Endometrial microvascular endothelial cells (primary cell): ENCODE data around the gene DOCK6. TPM values are rescaled to one million over a fixed set of nuclear protein-coding genes. Genes with fewer than 3 reads are reported as not detected.
"Not testable (repeated sequence)": the region's sequence is repeated elsewhere in the genome, so short reads cannot be mapped to it uniquely, and the experiment has no call there.

Experiments
- in situ Hi-C: cut with HindIII; loops from 2 replicates; pipeline ENCODE4 v1.10.0; 2017; ENCODE audit warnings: low sequenced_read_pairs, low pct_unique_long_range_greater_than_20kb; ENCODE audit errors: inconsistent ontology term
- total RNA-seq: library from RNA; depleted of rRNA; stranded (reverse); fragments of >200 nt; gene quantifications from one replicate; pipeline ENCODE4 v1.2.3, GENCODE V29; 2015; ENCODE audit errors: inconsistent ontology term

The DOCK6 gene
- total RNA-seq, 1 donor from 2014 or later: 78.6 TPM

- in situ Hi-C loops: no loop called here
Measured at GRCh38 chr19:11181488-11181887, 80.8 kb downstream of the DOCK6 start.

DNA sequence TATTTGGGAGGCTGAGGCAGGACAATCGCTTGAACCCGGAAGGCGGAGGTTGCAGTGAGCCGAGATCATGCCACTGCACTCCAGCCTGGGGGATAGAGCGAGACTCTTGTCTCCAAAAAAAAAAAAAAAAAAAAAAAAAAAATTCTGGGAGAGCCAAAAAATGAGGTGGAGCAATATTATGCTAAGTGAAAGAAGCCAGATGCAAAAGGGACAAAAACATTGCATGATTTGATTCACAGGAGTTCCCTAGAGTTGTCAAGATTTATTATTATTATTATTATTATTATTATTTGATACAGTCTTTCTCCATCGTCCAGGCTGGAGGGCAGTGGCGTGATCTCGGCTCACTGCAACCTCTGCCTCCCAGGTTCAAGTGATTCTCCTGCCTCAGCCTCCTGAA is 81.3 kb downstream of the DOCK6 start:
- in situ Hi-C loops: not testable (repeated sequence)

DNA sequence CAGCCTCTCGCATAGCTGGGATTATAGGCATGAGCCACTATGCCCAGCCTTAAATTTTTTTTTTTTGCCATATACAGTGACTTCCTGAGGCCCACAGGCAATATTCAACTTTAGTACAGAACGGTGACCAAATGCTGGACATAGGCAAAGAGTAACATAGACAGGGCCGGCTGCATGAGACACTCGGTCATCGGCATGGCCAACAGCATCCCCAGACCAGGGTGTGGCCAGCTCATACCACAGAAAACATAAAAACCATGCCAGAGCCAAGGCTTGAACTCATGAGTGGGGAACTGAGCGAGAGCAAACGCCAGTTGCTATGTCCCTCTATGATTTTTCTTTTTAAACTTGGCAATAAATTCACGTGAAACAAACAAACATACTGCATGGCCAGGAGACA is 82.0 kb downstream of the DOCK6 start:
- in situ Hi-C loops: no loop called here

DNA sequence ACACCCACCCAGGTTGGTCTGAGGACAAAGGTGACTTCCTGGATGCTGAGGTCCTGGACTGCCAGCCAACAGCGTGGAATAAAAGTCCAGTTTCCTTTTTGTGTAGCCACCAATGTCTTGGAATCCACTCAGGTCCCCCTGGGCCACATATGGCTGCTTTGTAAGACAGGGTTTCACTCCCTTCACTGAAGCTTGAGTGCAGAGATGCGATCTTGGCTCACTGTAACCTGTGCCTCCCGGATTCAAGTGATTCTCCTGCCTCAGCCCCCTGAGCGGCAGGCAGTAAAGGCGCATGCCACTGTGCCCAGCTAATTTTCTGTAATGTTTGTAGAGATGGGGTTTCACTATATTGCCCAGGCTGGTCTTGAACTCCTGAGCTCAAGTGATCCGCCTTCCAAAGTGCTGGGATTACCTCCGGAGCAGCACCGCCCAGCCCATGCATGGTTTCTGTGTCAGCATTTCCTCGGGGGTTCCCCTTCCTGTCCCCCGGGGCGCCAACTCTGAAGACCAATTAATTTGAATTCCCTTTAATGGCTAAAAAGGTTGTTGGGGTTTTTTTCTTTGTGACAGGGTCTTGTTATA is 82.5 kb downstream of the DOCK6 start:
- in situ Hi-C loops: no loop called here

DNA sequence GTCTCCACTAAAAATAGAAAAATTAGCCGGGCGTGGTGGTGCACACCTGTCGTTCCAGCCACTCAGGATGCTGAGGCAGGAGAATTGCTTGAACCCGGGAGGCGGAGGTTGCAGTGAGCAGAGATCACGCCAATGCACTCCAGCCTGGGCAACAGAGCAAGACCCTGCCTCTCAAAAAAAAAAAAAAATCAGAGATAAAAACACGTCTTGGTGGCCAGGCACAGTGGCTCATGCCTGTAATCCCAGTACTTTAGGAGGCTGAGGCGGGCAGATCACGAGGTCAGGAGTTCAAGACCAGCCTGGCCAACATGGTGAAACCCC is 83.2 kb downstream of the DOCK6 start:
- in situ Hi-C loops: not testable (repeated sequence)

DNA sequence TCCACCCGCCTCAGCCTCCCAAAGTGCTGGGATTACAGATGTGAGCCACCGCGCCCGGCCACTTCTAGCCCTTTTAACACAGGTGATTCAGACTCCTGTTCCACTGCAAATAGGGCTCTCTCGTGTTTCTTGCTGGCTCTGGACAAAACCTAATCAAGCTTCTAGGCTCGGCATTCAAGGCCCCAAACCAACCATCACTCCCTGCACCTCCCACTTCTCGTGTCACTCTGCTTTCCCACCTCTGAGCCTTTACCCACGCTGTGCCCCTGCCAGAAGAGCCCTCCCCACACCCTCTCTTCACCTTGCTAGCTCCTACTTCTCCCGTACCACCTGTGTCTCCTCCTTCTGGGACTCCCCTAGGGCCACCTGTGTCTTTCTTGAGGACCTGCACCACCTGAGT is 84.7 kb downstream of the DOCK6 start:
- in situ Hi-C loops: no loop called here

DNA sequence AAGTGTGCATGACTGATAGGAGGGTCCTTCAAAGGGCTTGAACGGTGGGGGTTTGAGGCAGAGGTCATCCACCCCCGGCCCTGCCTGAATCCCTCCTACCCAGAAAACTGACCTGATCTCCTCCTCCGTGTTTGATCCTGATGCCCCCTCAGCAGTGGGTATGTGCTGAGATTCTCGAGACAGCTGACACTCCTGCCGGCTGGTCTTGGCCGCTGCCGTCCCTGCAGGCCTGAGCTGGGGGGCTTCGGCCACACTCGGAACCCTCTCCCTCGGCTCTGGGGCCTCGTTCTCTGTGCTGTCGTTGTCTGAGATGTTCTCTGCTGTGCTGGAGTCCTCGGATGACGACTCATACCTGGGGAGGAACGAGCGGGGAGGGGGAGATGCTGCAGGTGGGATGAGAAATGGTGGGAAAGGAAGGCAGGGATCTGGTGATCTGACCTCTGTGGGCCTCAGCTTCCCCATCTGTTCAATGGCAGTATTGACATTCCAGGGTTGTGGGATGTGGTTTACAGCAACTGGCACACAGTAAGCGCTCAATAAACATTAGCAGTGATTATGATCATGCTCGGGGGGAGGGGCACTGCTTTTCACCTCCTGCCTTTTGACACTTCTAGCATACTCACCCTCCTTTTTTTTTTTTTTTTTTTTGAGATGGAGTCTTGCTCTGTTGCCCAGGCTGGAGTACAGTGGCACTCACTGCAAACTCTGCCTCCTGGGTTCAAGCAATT is 85.7 kb downstream of the DOCK6 start:
- in situ Hi-C loops: no loop called here

GRCh38 chr19:11175920-11176319 is 86.4 kb downstream of the DOCK6 start:
- in situ Hi-C loops: no loop called here

GRCh38 chr19:11174336-11174735 is 88.0 kb downstream of the DOCK6 start:
- in situ Hi-C loops: no loop called here

DNA sequence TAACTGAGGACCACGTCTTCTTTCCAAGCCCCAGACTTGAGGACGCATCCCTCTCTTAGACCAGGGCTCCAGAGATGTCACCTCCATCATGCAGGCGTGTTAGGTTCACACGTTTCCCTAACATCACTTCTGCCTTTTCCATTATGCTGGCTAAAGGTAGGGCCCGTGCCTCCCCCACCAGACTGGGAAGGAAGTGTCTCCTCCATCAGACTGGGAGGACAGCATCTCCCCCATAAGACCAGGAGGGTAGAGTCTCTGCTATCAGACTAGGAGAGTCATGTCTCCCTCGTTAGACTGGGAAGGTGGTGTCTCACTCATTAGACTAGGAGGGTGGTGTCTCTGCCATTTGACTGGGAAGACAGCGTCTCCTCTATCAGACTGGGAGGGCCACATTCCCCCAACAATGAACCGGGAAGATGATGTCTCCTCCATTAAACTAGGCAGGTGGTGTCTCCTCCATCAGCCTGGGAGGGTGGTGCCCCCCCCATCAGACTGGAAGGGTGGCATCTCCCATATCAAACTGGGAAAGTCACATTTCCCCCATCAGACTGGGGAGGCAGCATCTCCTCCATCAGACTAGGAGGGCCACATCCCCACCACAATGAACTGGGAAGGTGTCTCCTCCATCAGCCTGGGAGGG is 88.7 kb downstream of the DOCK6 start:
- in situ Hi-C loops: no loop called here

DNA sequence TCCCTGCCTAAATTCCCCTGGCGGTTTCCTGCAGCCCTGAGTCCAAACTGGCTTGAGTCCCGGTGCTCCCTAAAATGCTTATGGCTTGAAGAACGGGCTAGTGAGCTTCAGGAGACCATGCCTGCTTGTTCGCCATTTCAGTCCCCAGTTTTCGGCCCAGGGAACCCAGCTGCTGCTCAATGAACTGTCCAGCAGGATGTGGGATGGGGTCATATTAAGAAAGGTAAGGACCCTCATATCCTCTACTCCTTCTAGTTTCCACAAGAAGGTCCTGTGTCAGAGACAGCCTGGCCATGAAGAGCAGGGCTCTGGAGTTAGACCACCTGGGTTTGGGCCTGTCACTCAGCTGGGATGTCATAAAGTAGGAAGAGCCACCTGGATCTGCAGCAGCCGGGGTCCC is 89.7 kb downstream of the DOCK6 start:
- in situ Hi-C loops: no loop called here

GRCh38 chr19:11171144-11171543 is 91.2 kb downstream of the DOCK6 start:
- in situ Hi-C loops: no loop called here

- in situ Hi-C loops: no loop called here
Measured at GRCh38 chr19:11169896-11170678, 92.2 kb downstream of the DOCK6 start.

DNA sequence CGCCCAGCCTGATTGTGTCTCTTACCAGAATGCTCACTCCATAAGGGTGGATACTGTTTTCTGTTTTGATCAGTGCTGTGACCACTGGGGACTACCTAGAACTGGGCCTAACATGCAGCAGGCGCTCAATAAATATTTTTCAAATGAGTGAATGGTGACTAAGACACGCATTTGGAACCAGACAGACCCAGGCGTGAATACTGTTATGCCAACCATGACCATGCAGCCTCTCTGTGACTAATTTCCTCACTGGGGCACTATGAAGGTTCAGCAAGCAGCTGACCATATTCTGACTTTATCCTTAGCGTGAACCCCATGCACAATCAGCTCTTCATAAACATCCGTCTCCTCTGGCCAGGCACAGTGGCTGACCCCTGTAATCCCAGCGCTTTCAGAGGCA is 93.8 kb downstream of the DOCK6 start:
- in situ Hi-C loops: no loop called here

- in situ Hi-C loops: no loop called here
Measured at GRCh38 chr19:11166281-11167142, 95.8 kb downstream of the DOCK6 start.

DNA sequence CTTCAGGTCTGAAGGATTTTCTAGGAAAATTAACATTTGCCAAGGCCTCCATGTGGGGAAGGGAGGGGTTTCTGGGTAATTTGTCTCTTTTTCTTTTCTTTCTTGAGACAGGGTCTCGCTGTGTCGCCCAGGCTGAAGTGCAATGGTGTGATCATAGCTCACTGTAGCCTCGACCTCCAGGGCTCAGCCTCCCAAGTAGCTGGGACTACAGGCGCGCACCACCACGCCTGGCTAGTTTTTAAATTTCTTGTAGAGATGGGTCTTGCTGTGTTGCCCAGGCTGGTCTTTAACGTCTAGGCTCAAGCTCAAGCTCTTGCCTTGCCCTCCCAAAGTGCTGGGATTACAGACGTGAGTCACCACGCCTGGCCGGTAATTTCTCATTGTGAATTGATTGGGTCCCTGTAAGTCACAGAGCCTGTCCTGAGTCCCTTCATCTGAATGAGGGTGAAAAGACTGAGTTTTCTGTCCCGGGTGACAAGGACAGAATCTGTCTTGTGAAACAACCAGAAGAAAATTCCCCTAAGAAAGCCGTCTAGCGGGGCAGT is 96.8 kb downstream of the DOCK6 start:
- in situ Hi-C loops: no loop called here

DNA sequence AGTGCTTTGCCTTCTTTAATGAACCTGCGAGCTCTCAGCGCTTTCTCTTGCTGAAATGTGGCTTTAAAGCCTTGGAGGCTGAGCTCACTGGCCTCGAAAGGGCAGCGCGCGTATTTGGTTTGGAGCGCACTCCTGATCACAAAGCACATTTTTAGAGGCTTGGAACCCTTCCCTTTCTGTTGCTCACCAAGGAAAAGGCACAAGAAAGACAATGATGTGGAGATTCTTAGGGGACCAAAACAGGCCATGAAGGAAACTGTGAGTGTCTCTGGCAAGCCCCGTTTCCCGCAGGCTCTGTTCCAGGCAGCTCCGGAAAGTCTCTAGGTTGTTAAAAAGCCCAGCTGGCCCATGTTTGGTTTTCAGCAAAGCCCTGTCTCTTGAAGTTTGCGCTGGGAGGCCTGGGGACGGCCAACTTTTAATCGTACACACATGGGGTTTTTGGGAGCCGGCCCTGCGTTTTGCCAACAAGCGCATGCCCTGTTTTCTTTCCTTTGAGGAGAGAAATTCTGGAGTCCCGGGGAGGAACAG is 97.4 kb downstream of the DOCK6 start:
- in situ Hi-C loops: no loop called here

GRCh38 chr19:11164296-11164695 is 98.0 kb downstream of the DOCK6 start:
- in situ Hi-C loops: no loop called here

DNA sequence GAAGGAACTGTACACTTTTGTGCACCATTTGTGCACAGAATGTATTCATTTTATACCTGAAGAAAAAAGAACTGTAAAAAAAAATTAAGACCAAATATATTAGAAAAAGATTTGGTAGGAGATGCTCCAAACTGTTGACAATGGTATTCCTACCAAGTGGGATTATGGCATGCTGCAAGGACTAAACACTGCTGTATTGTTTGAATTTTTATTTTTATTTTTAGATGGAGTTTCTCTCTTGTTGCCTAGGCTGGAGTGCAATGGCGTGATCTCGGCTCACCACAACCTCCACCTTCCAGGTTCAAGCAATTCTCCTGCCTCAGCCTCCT is 101.9 kb downstream of the DOCK6 start:
- in situ Hi-C loops: not testable (repeated sequence)
